NCI-H748 (cell line): ENCODE measurements around the gene CDK6.

Experiments
- DNase-seq: peaks from one replicate; lab custom pipeline; 2025; ENCODE audit not compliant: unreplicated experiment; lab: John Stamatoyannopoulos, UW

The CDK6 gene

GRCh38 chr7:92847305-92847704 is 10.9 kb upstream of the CDK6 start:
- DNase-seq: no peak

- DNase-seq: no peak
Observed at GRCh38 chr7:92845736-92846135, 9.4 kb upstream of the CDK6 start.

DNA sequence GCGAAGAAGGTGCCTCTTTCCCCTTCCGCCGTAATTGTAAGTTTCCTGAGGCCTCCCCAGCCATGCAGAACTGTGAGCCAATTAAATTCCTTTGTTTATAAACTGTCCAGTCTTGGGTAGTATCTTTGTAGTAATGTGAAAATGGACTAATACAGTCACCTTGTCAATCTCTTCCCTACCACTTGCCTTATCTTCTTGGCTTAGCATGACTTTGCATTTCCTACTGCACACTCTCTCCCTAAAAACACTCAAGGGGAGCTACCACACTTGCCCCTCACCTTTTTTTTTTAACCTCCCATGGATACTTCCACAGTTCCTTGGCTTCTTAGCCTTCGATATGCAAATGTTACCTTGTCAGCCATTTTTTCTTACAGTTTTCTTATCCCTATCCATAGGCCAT is 7.4 kb upstream of the CDK6 start:
- no peak for DNase-seq

DNA sequence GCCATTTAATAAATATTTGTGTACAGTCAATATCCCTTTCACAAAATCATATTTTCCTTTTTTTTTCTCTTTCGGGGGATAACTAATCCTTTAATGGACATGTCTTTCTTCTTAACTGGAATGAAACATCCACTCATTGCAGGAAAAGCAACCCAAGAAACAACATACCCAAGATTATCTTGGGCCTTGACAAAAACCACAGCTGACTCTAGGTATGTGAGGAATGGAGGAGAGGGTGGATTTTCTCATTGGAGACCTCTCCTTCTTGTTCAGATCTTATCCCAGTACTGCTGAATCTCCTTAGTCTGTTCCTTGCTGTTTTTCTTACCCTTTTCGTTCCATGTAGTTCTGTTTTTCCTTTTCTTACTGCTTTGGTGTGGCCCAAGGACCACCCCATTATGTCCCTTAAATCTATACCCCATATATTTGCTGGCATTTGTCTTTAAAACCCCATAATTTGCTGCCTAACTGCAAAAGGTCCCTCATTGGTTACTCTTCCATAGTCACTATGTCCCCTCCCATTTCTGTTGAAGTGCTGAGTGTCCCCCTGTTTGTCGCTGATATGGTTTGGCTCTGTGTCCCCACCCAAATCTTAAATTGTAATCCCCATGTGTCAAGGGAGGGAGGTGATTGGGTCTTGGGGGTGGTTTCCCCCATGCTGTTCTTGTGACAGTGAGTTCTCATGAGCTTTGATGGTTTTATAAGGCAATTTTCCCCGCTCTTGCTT is 6.8 kb upstream of the CDK6 start:
- no peak for DNase-seq

DNA sequence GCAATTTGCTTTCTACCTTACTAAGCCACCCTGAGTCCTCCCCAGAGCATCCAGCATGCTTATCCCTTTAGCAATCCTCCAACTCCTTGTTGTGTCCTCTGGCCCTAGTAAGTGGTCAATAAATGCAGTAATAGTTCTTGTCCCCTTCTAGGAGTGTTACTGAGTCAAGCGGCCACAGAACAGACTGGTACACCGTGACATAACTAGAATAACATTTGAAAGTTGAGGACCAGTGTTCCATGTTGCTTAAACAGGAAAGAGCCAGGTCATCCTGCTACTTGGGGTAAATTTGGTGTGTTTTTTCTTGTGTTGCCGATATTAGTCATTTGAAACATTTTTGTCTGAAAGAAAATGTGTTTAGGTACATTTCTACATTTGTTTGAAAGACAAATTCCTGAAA is 4.8 kb upstream of the CDK6 start:
- DNase-seq: no peak

DNA sequence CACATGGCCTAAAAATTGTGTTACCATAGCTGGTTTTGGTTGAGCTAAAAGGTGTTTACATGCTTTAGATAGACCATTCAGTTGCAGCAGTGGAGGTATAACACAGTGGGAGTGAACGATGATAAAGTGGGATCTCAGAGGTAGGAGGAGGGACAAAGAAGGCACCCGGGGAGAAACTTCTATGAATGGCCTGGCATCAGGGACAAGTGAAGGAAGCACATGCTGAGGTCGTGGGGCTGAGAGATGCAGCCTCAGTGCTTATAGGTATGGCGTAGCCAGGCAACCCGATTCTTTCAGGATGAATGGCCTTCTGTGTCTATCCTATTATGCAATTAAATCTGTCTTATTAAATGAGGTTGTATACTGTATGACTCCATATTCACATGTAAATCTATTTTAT is 3.9 kb upstream of the CDK6 start:
- DNase-seq: peak; percentile 45

DNA sequence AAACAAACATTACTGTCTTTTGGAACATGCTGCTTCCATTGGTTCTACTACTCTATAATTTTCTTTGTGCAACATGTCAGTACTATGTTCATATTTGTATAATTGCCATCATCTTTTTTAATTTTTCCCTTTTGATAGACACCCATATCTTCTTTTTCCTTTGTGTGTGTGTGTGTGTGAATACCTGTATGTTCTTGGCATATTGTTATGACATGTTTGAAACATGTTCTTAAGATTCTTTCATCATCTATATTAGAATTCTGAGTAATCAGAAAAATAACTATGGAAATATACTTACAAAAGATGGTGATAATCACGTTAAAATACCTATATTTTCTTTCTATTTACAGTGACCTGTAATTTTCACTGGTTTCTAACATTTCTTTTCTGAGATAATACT is 3.5 kb upstream of the CDK6 start:
- DNase-seq: no peak

DNA sequence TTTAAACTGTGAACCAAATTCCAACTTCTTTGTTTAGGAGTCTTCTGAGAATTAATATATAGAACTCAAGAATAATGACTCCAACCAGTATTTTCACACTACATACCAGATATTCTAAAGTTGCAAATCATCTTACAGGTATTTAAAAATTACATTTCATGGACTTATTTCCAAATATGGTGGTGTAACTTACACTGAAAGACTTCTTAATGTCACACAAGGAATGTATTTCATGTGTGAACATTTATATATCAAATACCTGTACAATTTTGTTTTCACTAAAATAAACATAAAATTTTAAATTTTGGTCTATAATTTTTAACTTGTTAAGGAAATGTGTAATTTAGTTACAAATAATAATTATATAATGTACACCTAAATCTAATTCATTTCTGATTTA is 2.6 kb upstream of the CDK6 start:
- no peak for DNase-seq

- peak; percentile 44 for DNase-seq
Observed at GRCh38 chr7:92837000-92837749, 802 bp upstream of the CDK6 start.

DNA sequence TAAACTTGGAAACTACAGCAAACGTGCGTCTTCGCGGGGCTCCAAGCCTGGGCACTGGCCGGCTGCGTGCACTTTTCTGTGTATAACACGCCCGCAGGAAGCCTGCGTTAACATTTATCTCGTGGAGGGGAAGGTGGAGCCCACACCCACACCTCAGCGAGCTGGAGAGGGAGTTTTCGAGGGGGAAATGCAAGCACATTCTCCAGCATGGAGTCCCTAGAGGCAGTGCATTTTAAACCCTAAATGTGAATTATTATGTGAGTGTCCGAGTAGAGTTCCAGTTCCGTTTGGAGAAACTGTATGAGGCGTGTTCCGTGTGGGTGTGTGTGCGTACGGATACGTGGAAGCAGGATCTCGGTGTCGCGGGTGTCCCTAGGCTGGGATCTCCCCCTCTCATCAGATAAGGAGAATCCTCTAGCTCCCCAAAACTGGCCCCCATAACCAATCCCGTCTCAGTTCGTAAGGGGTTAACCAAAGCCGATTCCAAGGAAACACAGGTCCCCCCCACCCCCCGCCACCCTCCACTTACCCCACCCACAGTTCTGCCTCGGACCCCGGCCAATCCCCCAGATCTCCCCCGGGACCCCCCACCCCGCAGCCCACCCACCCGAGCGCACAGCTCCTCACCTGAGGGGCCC is 403 bp downstream of the CDK6 start:
- DNase-seq: peak; percentile 54

DNA sequence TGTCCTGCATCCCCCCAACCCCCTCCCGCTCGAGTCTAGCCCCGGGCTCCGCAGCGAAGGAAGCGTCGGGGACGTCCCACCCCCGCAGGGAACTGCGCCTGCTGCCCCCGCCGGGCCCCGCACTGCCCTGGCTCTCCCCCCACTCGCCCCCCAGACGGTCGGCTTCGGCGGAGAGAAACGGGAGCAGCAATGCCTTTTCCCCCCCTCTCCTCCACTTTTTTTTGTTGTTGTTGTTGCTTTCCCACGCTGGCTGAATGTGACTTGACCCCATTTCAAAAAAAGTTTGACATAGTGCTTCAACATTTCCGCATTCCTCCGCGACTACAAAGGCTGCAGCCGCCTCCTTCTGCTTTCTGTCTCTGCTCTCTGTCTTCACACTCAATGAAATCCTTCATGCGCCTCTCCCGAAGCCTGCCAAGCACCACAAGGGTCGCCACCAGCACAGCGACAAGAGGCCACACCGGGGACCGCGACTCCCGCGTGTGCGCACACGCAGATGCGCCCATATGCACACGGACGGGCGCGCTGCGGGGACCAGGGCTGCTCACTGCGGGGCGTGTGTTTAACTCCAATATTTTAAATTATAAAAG is 1.0 kb downstream of the CDK6 start:
- peak; percentile 54 for DNase-seq

DNA sequence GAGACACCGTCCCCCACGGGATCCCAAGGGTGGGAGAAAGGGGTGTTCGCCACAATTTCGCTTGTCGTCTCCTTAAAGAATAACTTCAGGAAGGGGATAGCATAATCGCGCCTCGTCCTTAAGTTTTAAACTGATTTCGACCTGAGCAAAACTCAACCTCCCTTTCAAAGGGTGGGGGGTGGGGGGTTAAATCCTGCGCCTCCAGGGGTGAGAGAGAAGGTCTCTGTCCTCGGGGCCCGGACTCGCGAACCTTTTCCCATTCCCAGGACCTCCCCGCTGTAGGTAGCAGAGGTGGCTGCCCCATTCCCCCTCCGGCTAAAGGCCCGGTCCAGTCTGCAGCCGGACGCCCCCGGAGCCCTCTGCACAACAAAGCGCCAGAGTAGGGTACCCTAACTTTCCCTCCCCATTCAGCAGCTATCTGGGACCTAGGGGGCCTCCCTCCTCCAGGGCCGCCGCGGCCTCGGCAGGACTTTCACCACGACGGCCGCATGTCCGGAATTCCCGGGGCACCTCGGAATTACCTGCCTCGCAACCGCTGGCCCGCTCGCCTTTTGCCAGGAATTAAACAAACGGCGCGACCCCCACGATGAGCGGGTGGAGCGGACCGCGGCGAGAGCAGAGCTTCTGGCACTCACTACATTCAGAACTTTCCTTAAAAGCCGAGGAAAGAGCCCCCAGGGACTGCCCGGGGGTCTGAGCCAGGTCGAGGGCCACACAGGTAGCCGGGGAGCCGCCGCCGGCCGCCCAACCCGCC is 1.7 kb downstream of the CDK6 start:
- peak; percentile 33 for DNase-seq

GRCh38 chr7:92833766-92834506 is 2.4 kb downstream of the CDK6 start:
- peak; percentile 68 for DNase-seq

DNA sequence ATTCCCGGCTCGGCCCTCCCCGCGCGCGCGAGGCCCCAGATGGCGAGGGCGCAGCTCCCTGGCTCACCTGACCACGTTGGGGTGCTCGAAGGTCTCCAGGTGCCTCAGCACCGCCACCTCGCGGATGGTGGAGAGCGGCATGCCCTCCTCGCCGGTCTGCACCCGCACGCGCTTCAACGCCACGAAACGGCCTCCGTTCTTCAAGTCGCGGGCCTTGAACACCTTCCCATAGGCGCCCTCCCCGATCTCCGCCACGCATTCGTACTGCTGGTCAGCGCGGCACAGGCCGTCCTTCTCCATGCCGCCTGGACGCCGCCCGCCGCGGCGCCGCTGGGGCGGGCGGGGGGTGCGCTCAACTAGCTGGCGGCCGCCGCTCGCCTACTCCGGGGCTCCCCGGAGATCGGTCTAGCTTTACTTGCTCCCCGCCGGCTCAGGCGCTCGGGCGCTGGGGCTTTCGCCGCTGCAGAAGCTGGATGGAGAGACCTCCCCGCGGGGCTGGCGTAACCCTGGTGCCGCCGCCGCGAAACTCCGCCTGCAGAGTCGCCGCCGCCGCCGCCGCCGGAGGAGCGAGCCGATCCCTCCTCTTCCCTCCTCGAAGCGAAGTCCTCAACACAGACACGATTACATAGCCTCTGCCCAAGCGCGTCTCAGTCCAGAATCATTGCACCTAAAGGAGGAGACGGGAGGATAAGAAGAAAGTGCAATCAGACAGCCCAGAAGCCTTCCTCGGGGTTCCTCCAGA is 3.2 kb downstream of the CDK6 start:
- peak; percentile 88 for DNase-seq

DNA sequence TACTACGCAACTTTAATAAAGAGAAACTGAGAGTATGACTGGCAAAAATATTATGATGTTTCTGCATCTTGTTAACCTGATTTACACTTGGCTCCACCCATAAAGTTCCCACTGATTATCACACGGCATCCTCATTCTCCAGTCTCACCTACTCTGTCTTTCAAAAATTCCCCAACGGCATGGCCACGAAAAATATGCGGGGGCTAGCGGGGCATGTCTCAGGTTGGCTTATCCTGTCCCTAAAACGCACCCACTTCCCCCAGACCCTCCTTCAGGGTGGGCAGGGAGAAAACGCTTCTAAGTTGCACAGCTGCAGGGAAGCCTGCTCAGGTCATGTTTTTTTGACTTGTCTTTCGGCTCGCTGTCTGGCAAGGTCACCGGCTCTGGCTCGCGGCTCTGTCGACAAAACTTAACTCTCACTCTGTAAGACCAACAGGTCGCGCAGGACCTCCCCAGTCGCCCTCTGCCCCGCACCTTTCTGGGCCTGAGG is 3.8 kb downstream of the CDK6 start:
- no peak for DNase-seq

- no peak for DNase-seq
Observed at GRCh38 chr7:92831716-92832533, 4.4 kb downstream of the CDK6 start.

DNA sequence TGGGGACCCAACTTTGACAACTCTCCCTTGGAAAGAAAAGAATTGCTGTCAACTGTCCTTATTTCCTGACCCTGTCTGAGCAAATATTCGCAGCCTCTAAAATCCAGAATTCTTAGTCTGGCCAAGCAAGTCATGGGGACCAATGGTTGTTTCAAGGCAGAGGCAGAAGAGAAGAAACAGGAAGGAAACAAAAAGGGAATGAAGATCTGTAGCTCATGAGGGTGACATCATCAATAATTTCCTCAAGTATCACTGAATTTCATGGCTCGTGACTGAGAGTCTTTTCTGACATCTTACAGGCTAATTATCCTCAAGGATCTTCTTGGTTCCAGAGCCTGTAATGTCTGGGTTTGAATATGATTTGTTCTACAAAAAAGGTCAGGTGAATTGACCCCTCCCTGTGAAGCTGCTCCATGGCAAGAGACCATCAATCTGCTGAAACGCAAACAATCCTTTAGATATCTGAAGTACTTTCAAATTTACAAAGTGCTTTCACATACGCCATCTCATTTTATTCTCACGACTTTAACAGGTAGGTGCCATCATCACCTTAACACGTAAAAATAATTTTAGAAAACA is 5.8 kb downstream of the CDK6 start:
- no peak for DNase-seq

DNA sequence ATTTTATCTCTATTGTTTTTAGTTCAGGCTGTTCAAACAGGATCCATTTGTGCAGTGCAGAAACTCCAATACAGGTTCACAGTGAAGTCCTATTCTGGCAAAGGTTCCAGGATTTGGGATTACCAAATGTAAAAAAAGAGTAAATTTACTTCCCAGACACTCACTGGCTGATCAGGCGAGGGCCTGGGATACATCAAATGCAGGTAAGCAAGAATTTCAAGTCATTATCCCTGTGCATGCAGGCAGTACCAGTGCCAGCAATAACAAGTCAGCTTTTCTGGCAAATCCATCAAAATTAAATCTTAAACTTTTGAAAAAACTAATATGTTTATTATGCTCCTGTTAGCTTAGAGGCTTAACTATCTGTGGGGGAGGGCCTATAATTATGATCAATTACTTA is 6.3 kb downstream of the CDK6 start:
- no peak for DNase-seq
